ENCODE results near the gene AGTRAP.

AGTRAP gene

DNA sequence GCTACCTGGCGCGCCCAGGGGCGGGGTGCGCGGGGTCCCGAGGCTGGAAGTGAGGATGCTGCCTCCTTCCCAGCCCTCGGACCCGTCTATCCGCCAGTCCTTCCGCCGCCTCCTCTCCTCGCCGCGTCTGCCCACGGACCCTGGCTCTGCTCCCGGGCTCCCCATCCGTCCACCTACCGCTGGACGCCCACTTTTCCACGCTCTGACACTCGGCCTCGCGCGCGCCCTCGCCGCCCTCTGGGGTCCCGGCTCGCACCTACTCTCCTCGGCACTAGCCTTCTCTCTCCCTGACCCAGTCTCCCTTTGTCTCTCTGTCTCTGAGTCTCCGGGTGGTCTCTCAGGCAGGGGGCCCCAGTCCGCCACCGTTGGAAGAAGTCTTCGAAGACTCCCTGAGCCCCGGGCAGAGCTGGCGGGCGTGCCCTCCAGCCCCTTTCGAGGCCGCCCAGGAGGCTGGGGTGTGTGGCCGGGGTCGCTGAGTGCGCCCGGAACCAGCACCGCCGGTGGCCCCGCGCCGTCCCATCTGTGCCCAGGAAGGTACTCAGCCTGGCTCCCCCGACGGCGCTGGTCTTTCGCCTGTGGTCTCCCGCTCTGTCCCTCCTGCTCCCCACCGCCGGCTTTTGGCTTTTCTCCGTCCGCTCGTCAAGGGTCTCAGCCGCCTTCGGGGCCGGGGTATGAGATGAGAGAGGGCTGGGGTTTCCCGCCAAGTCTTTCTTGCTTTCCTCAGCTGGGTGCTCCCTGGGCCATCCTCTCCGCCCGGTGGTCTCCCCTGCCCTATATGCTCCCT is 43.8 kb upstream of the AGTRAP start:
- Histone ChIP-seq H3K14ac (ENCODE audit: low read length) (no peak overlapping the region), H3K4me3 (ENCODE audit: low read depth, low read length) (peak overlapping the region; percentile 84), H4K12ac (ENCODE audit: low read depth, low read length) (peak overlapping the region; percentile 2), H3K18ac (ENCODE audit: low read length) (no peak overlapping the region), H2BK12ac (ENCODE audit: low read length) (no peak overlapping the region), H3K9ac (ENCODE audit: low read length) (no peak overlapping the region), H2BK120ac (ENCODE audit: insufficient read depth, low read length, poor library complexity) (no peak overlapping the region), H3K79me2 (ENCODE audit: control insufficient read depth, insufficient read depth, low read length, poor library complexity) (peaks cover 3% of the 10 kb centered on the region), H3K79me1 (ENCODE audit: low read length) (peaks cover 4% of the 10 kb centered on the region), H2AFZ (ENCODE audit: insufficient read depth, low read length, poor library complexity) (no peak overlapping the region), H3K27me3 (ENCODE audit: insufficient read depth, low read length) (peaks cover 31% of the 10 kb centered on the region), H4K8ac (ENCODE audit: low read depth, low read length) (peak overlapping the region; percentile 4), H3K36me3 (ENCODE audit: control insufficient read depth in 1 of 2, insufficient read depth in 2 of 2, low read length in 2 of 2) (no peaks in the 10 kb centered on the region), H2AK5ac (ENCODE audit: low read length) (no peak overlapping the region), H3K23ac (ENCODE audit: low read length) (no peak overlapping the region), H3K27ac (ENCODE audit: low read depth, low read length) (no peak overlapping the region), H3K4ac (ENCODE audit: low read depth, low read length) (no peak overlapping the region), H3K4me1 (ENCODE audit: control insufficient read depth in 1 of 2, insufficient read depth in 2 of 2, low read length in 2 of 2) (peaks cover 3 to 9% of the 10 kb centered on the region in 2 experiments), H3K9me3 (ENCODE audit: insufficient read depth, low read depth, low read length) (no peaks in the 10 kb centered on the region), H4K91ac (ENCODE audit: low read depth, low read length) (peak overlapping the region; percentile 33), H3K4me2 (ENCODE audit: low read length) (peak overlapping the region; percentile 94), H2BK5ac (ENCODE audit: low read depth, low read length, poor library complexity) (no peak overlapping the region)
- WGBS (ENCODE audit: extremely low coverage, insufficient coverage, insufficient read length) = no CpG with 5 or more reads among the region's 64 CpGs
- no peak for DNase-seq

- WGBS (ENCODE audit: extremely low coverage, insufficient coverage, insufficient read length) = no CpG with 5 or more reads among the region's 6 CpGs
Measured at GRCh38 chr1:11693024-11693590, 42.8 kb upstream of the AGTRAP start.

DNA sequence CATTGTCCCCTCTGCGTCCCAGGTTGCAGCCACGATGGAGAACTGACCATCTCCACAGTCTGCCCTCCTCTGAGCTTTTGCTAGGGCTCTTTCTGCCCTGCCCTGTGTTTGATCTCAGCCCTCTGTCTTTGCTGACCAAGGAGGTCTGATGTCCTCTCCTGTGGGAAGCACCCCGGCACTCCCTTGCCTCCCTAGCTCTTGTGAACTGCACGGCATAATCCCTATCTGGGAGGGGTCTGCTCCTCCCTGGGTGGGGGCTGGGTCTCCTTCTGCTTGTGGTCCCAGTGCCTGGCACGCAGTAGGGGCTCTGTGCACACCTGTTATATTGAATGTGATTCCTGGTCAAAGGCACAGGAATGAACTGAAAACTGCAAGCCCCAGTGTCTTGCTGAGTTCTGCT is 42.0 kb upstream of the AGTRAP start:
- Histone ChIP-seq H3K27me3 (ENCODE audit: insufficient read depth, low read length) (peaks cover 31% of the 10 kb centered on the region), H2BK5ac (ENCODE audit: low read depth, low read length, poor library complexity) (no peak overlapping the region), H2BK120ac (ENCODE audit: insufficient read depth, low read length, poor library complexity) (no peak overlapping the region), H3K79me1 (ENCODE audit: low read length) (peaks cover 4% of the 10 kb centered on the region), H3K23ac (ENCODE audit: low read length) (no peak overlapping the region), H3K14ac (ENCODE audit: low read length) (no peak overlapping the region), H2AFZ (ENCODE audit: insufficient read depth, low read length, poor library complexity) (no peak overlapping the region), H3K79me2 (ENCODE audit: control insufficient read depth, insufficient read depth, low read length, poor library complexity) (peaks cover 3% of the 10 kb centered on the region), H2AK5ac (ENCODE audit: low read length) (no peak overlapping the region), H3K27ac (ENCODE audit: low read depth, low read length) (no peak overlapping the region), H3K9me3 (ENCODE audit: insufficient read depth, low read depth, low read length) (no peaks in the 10 kb centered on the region), H3K4me1 (ENCODE audit: control insufficient read depth in 1 of 2, insufficient read depth in 2 of 2, low read length in 2 of 2) (peaks cover 3 to 9% of the 10 kb centered on the region in 2 experiments), H3K18ac (ENCODE audit: low read length) (no peak overlapping the region), H4K12ac (ENCODE audit: low read depth, low read length) (no peak overlapping the region), H3K9ac (ENCODE audit: low read length) (no peak overlapping the region), H2BK12ac (ENCODE audit: low read length) (no peak overlapping the region), H3K4me3 (ENCODE audit: low read depth, low read length) (no peak overlapping the region), H4K8ac (ENCODE audit: low read depth, low read length) (no peak overlapping the region), H4K91ac (ENCODE audit: low read depth, low read length) (no peak overlapping the region), H3K36me3 (ENCODE audit: control insufficient read depth in 1 of 2, insufficient read depth in 2 of 2, low read length in 2 of 2) (no peaks in the 10 kb centered on the region), H3K4ac (ENCODE audit: low read depth, low read length) (no peak overlapping the region), H3K4me2 (ENCODE audit: low read length) (no peak overlapping the region)
- no CpG with 5 or more reads among the region's 5 CpGs for WGBS (ENCODE audit: extremely low coverage, insufficient coverage, insufficient read length)
- no peak for DNase-seq

More at GRCh38 chr1:11693024-11693590, 42.8 kb upstream of the AGTRAP start:
- Histone ChIP-seq H3K23ac (ENCODE audit: low read length) (no peak overlapping the region), H3K9ac (ENCODE audit: low read length) (no peak overlapping the region), H2AFZ (ENCODE audit: insufficient read depth, low read length, poor library complexity) (no peak overlapping the region), H3K9me3 (ENCODE audit: insufficient read depth, low read depth, low read length) (no peaks in the 10 kb centered on the region), H3K4me3 (ENCODE audit: low read depth, low read length) (no peak overlapping the region), H3K4me2 (ENCODE audit: low read length) (no peak overlapping the region), H3K4ac (ENCODE audit: low read depth, low read length) (no peak overlapping the region), H3K79me2 (ENCODE audit: control insufficient read depth, insufficient read depth, low read length, poor library complexity) (peaks cover 3% of the 10 kb centered on the region), H3K27ac (ENCODE audit: low read depth, low read length) (no peak overlapping the region), H4K8ac (ENCODE audit: low read depth, low read length) (no peak overlapping the region), H3K79me1 (ENCODE audit: low read length) (peaks cover 4% of the 10 kb centered on the region), H4K91ac (ENCODE audit: low read depth, low read length) (no peak overlapping the region), H3K27me3 (ENCODE audit: insufficient read depth, low read length) (peaks cover 31% of the 10 kb centered on the region), H2BK12ac (ENCODE audit: low read length) (no peak overlapping the region), H2BK5ac (ENCODE audit: low read depth, low read length, poor library complexity) (no peak overlapping the region), H4K12ac (ENCODE audit: low read depth, low read length) (no peak overlapping the region), H2AK5ac (ENCODE audit: low read length) (no peak overlapping the region), H3K36me3 (ENCODE audit: control insufficient read depth in 1 of 2, insufficient read depth in 2 of 2, low read length in 2 of 2) (no peaks in the 10 kb centered on the region), H3K14ac (ENCODE audit: low read length) (no peak overlapping the region), H3K18ac (ENCODE audit: low read length) (no peak overlapping the region), H3K4me1 (ENCODE audit: control insufficient read depth in 1 of 2, insufficient read depth in 2 of 2, low read length in 2 of 2) (peaks cover 3 to 9% of the 10 kb centered on the region in 2 experiments), H2BK120ac (ENCODE audit: insufficient read depth, low read length, poor library complexity) (no peak overlapping the region)
- DNase-seq = peak in 1 of 2 donors; percentile 13

GRCh38 chr1:11695861-11696260 is 40.1 kb upstream of the AGTRAP start:
- Histone ChIP-seq H3K27me3 (ENCODE audit: insufficient read depth, low read length) (peaks cover 24% of the 10 kb centered on the region), H3K18ac (ENCODE audit: low read length) (no peak overlapping the region), H3K4me1 (ENCODE audit: control insufficient read depth in 1 of 2, insufficient read depth in 2 of 2, low read length in 2 of 2) (peaks cover 0 to 3% of the 10 kb centered on the region in 2 experiments), H3K4me2 (ENCODE audit: low read length) (no peak overlapping the region), H2BK120ac (ENCODE audit: insufficient read depth, low read length, poor library complexity) (no peak overlapping the region), H3K27ac (ENCODE audit: low read depth, low read length) (no peak overlapping the region), H3K36me3 (ENCODE audit: control insufficient read depth in 1 of 2, insufficient read depth in 2 of 2, low read length in 2 of 2) (no peaks in the 10 kb centered on the region), H3K4ac (ENCODE audit: low read depth, low read length) (no peak overlapping the region), H2BK12ac (ENCODE audit: low read length) (no peak overlapping the region), H3K4me3 (ENCODE audit: low read depth, low read length) (no peak overlapping the region), H3K14ac (ENCODE audit: low read length) (no peak overlapping the region), H3K79me2 (ENCODE audit: control insufficient read depth, insufficient read depth, low read length, poor library complexity) (peaks cover 3% of the 10 kb centered on the region), H3K9me3 (ENCODE audit: insufficient read depth, low read depth, low read length) (no peaks in the 10 kb centered on the region), H3K79me1 (ENCODE audit: low read length) (peaks cover 4% of the 10 kb centered on the region), H2AFZ (ENCODE audit: insufficient read depth, low read length, poor library complexity) (no peak overlapping the region), H4K8ac (ENCODE audit: low read depth, low read length) (no peak overlapping the region), H4K91ac (ENCODE audit: low read depth, low read length) (no peak overlapping the region), H2BK5ac (ENCODE audit: low read depth, low read length, poor library complexity) (no peak overlapping the region), H3K9ac (ENCODE audit: low read length) (no peak overlapping the region), H4K12ac (ENCODE audit: low read depth, low read length) (no peak overlapping the region), H2AK5ac (ENCODE audit: low read length) (no peak overlapping the region), H3K23ac (ENCODE audit: low read length) (no peak overlapping the region)
- DNase-seq = no peak
- no CpG with 5 or more reads among the region's 6 CpGs for WGBS (ENCODE audit: extremely low coverage, insufficient coverage, insufficient read length)
